Chondrocyte (in vitro differentiated cells): Measurements from ENCODE around the gene HDAC4. TPM values are rescaled to one million over a fixed set of nuclear protein-coding genes. Genes with fewer than 3 reads are reported as not detected.

Source experiments
- DNase-seq: peaks from one replicate; pipeline ENCODE4 v3.0.0; 2021; ENCODE audit warnings: mixed read lengths, low spot score
- H3K27ac Mint-ChIP-seq: one replicate; pipeline ENCODE4 v1.8.0; 2021; ENCODE audit warnings: mild to moderate bottlenecking, moderate library complexity, mixed read lengths; ENCODE audit not compliant: unreplicated experiment
- H3K27me3 Mint-ChIP-seq: 2 replicates; pipeline ENCODE4 v1.8.0; 2021; ENCODE audit warnings: low read depth, mixed read lengths
- H3K36me3 Mint-ChIP-seq: 2 replicates; pipeline ENCODE4 v1.8.0; 2021; ENCODE audit warnings: low read depth, mixed read lengths
- H3K4me1 Mint-ChIP-seq: 2 replicates; pipeline ENCODE4 v1.8.0; 2021; ENCODE audit warnings: low read depth, mild to moderate bottlenecking, mixed read lengths
- H3K4me3 Mint-ChIP-seq: one replicate; pipeline ENCODE4 v1.8.0; 2021; ENCODE audit warnings: mild to moderate bottlenecking, moderate library complexity, mixed read lengths; ENCODE audit not compliant: unreplicated experiment
- H3K9me3 Mint-ChIP-seq: 2 replicates; pipeline ENCODE4 v1.8.0; 2021; ENCODE audit warnings: low read depth, mixed read lengths
- CTCF ChIP-seq: fragments of 200-600 bp; sonication (generic); IDR thresholded peaks from 2 replicates; pipeline ENCODE4 v1.5.0; 2021; ENCODE audit warnings: antibody characterized with exemption, mild to moderate bottlenecking, moderate library complexity
- total RNA-seq: library from RNA; stranded (reverse); gene quantifications from 3 replicates; pipeline ENCODE4 v1.2.1, GENCODE V29; 2021

The HDAC4 gene
- total RNA-seq, 1 donor from 2014 or later: 22.3 TPM

DNA sequence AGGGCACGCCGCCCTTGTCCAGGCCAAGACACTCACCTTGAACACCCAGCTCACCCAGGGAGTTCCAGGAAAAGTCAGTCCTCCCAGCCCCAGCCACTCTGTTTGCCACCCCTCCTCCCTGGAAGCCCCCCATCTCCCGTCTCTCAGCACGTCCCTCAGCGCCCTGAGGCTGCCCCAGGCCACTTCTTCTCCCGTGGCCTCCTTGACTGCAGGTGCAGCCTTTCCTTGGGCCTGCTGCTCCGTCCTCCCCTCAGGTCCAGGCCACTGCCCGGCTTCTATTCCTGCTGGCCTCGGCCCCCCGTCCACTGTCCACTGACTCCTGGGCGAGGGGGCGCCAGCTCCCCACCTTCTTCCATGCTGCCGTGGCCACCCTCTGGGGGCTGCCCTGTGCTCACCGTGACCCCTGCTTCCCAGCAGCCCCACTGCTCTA lies 239.1 kb downstream of the HDAC4 start:
- H3K36me3 Mint-ChIP-seq: peaks cover 3% of the 10 kb centered on the region
- DNase-seq: peak; percentile 82
- no peak for TF ChIP-seq CTCF
- H3K9me3 Mint-ChIP-seq: no peaks in the 10 kb centered on the region
- H3K27me3 Mint-ChIP-seq: no peaks in the 10 kb centered on the region
- no peaks in the 10 kb centered on the region for H3K4me1 Mint-ChIP-seq
- no peak overlapping the region for H3K27ac Mint-ChIP-seq
- H3K4me3 Mint-ChIP-seq: no peak overlapping the region

GRCh38 chr2:239160226-239161143 lies 240.3 kb downstream of the HDAC4 start:
- Mint-ChIP-seq H3K4me1 (no peaks in the 10 kb centered on the region), H3K27me3 (no peaks in the 10 kb centered on the region), H3K4me3 (no peak overlapping the region), H3K27ac (peak overlapping the region; percentile 5), H3K36me3 (peaks cover 5% of the 10 kb centered on the region), H3K9me3 (no peaks in the 10 kb centered on the region)
- peak; percentile 79 for DNase-seq
- TF ChIP-seq CTCF: no peak

DNA sequence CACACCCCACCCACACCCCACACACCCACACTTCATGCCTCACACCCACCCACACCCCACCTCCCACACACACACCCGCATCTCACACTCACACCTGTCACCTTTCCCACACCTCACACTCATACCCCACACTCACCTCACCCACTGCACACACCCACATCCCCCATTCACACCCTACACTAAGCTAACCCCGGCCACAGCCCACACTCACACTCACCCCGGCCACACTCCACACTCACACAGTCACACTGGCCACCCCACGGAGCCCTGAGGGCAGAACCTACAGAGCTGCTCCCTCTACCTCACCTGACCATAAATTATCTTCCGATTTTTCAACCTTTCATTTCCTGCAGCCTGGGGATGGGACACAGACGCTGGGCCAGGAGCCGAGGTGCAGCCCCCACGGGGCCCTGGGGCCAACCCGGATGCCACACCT lies 241.3 kb downstream of the HDAC4 start:
- no peak for TF ChIP-seq CTCF
- Mint-ChIP-seq H3K4me3 (no peak overlapping the region), H3K27me3 (no peaks in the 10 kb centered on the region), H3K4me1 (no peaks in the 10 kb centered on the region), H3K9me3 (no peaks in the 10 kb centered on the region), H3K36me3 (peaks cover 5% of the 10 kb centered on the region), H3K27ac (no peak overlapping the region)
- DNase-seq: peak; percentile 70

DNA sequence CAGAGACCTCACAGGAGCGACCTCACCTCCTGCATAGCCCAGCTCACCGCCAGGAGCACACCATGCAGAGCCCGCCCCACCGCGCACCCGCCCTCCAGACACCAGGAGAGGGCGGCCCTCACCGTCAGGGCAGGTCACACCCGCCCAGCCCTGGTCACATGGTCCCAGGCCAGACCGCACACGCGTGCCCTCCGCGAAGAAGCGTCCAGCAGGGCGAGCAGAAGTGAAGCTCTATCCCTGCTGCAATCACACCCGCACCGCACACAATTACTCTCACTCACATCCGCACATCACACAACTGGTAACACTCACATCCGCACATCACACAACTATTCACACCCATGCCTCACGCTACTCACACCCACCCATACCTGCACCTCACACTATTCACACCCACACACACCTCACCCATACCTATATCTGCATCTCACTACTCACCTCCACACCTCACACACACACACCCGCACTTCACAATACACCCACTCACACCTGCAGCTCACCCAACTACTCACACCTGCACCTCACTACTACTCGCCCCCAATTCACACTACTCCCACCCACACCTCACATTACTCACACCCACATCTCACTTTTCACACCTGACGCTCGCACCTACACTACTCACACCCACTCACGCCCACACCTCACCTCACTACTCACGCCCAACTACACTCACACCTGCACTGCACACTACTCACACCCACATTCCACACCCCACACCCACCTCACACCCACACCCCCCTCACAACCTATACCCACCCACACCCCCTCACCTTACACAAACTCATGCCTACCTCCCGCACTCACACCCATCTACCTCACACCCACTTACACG lies 242.0 kb downstream of the HDAC4 start:
- Mint-ChIP-seq H3K27ac (no peak overlapping the region), H3K27me3 (no peaks in the 10 kb centered on the region), H3K4me1 (no peaks in the 10 kb centered on the region), H3K4me3 (no peak overlapping the region), H3K9me3 (no peaks in the 10 kb centered on the region), H3K36me3 (peaks cover 8% of the 10 kb centered on the region)
- no peak for TF ChIP-seq CTCF
- DNase-seq: peak; percentile 89

DNA sequence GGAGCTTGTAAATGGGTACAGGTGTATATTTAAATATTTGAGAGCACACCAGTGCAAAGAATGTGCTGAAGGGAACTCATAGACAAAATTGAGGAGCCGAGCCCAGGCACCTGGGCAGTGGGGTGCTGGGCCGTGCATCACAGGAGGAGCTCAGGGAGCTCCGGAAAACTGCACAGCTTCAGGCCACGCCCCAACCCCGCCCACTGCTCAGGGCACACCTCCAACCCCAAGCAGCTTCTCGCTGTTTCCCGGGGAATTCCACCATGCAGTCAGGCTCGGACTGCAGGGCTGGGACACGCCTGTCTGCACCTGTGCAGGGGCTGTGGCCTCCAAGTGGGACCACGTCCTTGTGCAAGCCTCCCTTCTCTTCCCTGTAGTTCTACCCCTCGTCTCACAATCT lies 243.0 kb downstream of the HDAC4 start:
- no peak for TF ChIP-seq CTCF
- H3K27ac Mint-ChIP-seq: no peak overlapping the region
- H3K36me3 Mint-ChIP-seq: peaks cover 9% of the 10 kb centered on the region

More for the DNA sequence above, 243.0 kb downstream of the HDAC4 start:
- no peaks in the 10 kb centered on the region for H3K9me3 Mint-ChIP-seq
- no peak overlapping the region for H3K4me3 Mint-ChIP-seq
- no peaks in the 10 kb centered on the region for H3K27me3 Mint-ChIP-seq
- DNase-seq: peak; percentile 73
- no peaks in the 10 kb centered on the region for H3K4me1 Mint-ChIP-seq
